ENCODE measurements around the gene KCNG2. TPM values are rescaled to one million over a fixed set of nuclear protein-coding genes. Genes with fewer than 3 reads are reported as not detected.

Gene KCNG2
- total RNA-seq, 6 experiments from 2014 or later: not detected

DNA sequence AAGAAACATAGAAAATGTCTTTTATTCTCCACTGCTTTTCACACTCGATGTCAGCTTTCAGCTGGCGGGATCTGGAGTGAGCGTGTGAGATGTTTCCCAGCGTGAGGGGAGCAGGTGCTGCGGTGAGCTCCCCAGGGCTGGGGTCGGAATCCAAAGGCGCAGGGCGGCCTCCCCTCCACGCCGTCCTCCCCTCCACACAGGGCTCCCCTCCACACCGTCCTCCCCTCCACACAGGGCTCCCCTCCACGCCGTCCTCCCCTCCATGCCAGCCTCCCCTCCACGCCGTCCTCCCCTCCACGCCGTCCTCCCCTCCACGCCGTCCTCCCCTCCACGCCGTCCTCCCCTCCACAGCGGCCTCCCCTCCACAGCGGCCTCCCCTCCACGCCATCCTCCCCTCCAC, 26.9 kb upstream of the KCNG2 start:
- WGBS (ENCODE audit: insufficient coverage, low coverage, low lambda C conversion rate, missing lambda C conversion rate): 74% methylated on average over 23 of the region's 24 CpGs
- Histone ChIP-seq H3K9me3 (no peaks in the 10 kb centered on the region), H3K27me3 (no peaks in the 10 kb centered on the region), H3K36me3 (no peaks in the 10 kb centered on the region), H3K27ac (no peak overlapping the region), H3K4me3 (no peak overlapping the region), H3K4me1 (no peaks in the 10 kb centered on the region)
- intact Hi-C loops (cut with DNase I): no loop called here
- DNase-seq (peak in 1 of 3 donors; percentile 31), ATAC-seq (no peak)
- TF ChIP-seq POLR2A (IDR thresholded peaks at IDR 0.05) (no peak), CTCF (IDR thresholded peaks at IDR 0.05) (no peak)

DNA sequence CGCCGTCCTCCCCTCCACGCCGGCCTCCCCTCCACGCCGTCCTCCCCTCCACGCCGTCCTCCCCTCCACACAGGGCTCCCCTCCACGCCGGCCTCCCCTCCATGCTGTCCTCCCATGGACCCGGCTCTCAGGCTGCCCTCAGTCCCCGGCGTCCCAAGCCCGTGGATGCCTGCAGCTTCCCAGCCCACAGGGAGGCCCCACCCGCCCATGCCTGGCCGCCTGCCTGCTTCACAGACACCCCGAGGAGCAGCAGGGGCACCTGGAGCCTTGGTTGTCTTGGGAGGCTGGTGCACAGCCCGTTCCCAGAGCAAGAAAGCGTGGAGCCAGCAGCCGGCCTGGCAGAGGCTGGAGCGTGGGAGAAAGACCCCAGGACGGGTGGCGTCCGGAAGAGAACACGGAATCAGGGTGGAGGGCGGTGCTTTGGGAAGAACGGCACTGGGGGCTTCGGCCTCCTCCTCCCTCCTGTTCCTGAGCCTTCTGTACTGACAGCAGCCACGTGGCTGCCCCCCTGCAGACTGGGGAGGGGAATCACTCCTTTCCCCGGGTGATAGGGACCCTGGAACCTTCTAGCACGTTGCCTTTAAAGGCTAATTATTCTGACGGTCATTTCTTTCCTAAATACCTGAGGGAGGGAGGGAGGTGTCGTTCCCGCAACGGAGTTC, 26.2 kb upstream of the KCNG2 start:
- intact Hi-C loops (cut with DNase I): no loop called here
- no peaks in the 10 kb centered on the region for H3K27me3 ChIP-seq
- TF ChIP-seq POLR2A (IDR thresholded peaks at IDR 0.05): no peak
- no peaks in the 10 kb centered on the region for H3K9me3 ChIP-seq
- DNase-seq (peak in 2 of 3 donors; percentile 22 to 40), ATAC-seq (no peak)
- H3K4me3 ChIP-seq: no peak overlapping the region
- H3K27ac ChIP-seq: no peak overlapping the region
- no peaks in the 10 kb centered on the region for H3K4me1 ChIP-seq
- H3K36me3 ChIP-seq: no peaks in the 10 kb centered on the region
- WGBS (ENCODE audit: insufficient coverage, low coverage, low lambda C conversion rate, missing lambda C conversion rate): 67% methylated on average over 21 of the region's 35 CpGs

DNA sequence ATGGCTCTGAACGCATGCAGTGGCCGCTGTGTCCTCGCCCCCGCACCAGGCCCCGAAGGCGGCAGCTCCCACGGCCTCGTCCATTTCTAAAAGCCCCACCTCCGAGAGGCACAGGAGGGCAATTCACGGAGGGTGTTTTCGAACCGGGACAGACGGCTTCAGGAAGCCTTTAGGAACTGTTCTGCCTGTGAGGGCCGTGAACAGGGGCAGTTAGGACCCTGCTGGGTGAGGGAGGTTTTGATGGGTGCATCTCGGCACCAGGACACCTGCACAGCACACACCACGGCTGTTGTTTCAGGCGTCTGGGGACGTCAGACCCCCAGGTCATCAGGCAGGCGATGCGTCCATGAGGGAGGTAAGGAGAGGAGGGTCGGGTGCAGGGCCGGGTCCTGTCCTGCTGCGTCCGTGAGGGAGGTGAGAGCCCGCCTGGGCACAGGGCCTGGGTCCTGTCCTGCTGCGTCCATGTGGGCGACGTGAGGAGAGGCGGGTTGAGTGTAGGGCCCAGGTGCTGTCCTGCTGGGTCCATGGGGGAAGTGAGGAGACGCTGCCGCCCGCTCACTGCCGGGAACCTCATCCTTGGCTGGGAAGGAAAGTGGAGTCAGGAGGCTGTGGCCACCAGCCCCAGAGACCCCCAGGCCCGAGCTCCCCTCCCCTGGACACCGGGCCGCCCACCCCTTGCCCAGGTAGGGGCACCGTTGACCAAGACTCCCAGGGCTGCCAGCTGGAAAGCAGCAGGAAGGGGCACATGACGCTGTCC, 25.5 kb upstream of the KCNG2 start:
- TF ChIP-seq CTCF (IDR thresholded peaks at IDR 0.05) (no peak), POLR2A (IDR thresholded peaks at IDR 0.05) (no peak)
- H3K27ac ChIP-seq: no peak overlapping the region
- no peak overlapping the region for H3K4me3 ChIP-seq
- H3K27me3 ChIP-seq: no peaks in the 10 kb centered on the region
- 68% methylated on average over 13 of the region's 38 CpGs for WGBS (ENCODE audit: insufficient coverage, low coverage, low lambda C conversion rate, missing lambda C conversion rate)
- no peaks in the 10 kb centered on the region for H3K36me3 ChIP-seq
- no peaks in the 10 kb centered on the region for H3K4me1 ChIP-seq
- no peaks in the 10 kb centered on the region for H3K9me3 ChIP-seq
- intact Hi-C loops (cut with DNase I): no loop called here
- peak in 2 of 3 donors; percentile 41 to 48 for DNase-seq
- ATAC-seq: peak in 1 of 4 donors; percentile 10

GRCh38 chr18:79772865-79773696, 24.7 kb upstream of the KCNG2 start:
- intact Hi-C loops (cut with DNase I): no loop called here
- Histone ChIP-seq H3K27me3 (no peaks in the 10 kb centered on the region), H3K36me3 (no peaks in the 10 kb centered on the region), H3K4me3 (no peak overlapping the region), H3K9me3 (no peaks in the 10 kb centered on the region), H3K4me1 (no peaks in the 10 kb centered on the region), H3K27ac (no peak overlapping the region)
- TF ChIP-seq CTCF (IDR thresholded peaks at IDR 0.05) (no peak), POLR2A (IDR thresholded peaks at IDR 0.05) (no peak)
- 73% methylated on average over 20 of the region's 31 CpGs for WGBS (ENCODE audit: insufficient coverage, low coverage, low lambda C conversion rate, missing lambda C conversion rate)
- DNase-seq: peak in 2 of 3 donors; percentile 28 to 29
- no peak for ATAC-seq
